HG03066 (cell line): ENCODE measurements around the gene SPNS3.

Experiments
- ATAC-seq: cut with Tn5 transposase; IDR thresholded peaks from one replicate; pipeline ENCODE4 v1.9.1; 2021; ENCODE audit warnings: low read depth; ENCODE audit not compliant: unreplicated experiment

Gene SPNS3

DNA sequence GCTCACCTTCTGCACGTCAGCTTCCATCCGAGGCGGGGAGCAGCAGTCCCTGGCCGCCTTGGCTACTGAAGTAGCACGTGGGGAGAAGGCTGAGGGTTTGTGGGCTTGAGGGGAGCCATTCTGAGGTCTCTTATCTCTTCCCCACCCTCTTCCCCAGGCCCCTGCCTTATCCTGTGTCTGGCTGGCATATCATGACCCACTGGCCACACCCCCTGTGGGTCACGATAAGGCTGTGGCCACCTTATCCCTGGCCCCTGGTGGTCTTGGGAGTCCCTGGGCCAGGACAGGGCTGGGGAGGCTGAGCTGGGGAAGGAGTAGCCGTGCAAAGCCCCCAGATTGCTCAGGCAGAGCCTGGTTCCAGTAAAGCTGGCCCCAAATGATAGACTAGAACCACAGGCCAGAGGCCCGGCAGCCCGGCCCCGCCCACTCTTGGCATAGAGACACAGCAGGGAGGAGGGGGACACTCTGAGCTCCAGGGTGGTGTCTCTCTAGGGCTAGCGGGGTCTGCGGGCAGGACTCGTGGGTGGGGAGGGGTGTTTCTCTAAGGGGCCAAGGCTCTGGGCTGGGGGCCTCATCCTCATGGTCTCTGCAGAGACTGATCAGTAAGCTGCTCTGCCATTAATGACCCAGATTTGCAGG, 72.6 kb downstream of the SPNS3 start:
- ATAC-seq, result no peak

DNA sequence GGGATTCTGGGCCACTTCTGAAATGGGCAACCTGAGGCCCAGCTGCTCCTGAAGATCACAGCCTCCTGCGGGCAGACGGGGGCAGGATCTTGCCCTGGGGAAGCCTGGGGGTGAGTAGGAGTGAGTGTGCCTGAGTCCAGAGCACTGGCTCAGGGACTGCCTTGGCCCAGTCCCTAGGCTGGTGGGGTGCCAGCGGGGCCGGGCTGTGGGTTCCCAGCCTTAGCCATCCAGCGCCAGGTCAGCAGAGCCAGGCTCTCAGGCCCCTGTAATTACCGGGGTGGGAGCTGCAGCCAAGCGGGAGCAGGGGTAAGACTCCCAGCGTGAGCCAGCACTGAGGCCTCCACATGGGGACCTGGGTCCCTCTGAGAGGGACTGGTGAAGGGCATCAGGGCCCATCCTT, 73.2 kb downstream of the SPNS3 start:
- ATAC-seq, result no peak

DNA sequence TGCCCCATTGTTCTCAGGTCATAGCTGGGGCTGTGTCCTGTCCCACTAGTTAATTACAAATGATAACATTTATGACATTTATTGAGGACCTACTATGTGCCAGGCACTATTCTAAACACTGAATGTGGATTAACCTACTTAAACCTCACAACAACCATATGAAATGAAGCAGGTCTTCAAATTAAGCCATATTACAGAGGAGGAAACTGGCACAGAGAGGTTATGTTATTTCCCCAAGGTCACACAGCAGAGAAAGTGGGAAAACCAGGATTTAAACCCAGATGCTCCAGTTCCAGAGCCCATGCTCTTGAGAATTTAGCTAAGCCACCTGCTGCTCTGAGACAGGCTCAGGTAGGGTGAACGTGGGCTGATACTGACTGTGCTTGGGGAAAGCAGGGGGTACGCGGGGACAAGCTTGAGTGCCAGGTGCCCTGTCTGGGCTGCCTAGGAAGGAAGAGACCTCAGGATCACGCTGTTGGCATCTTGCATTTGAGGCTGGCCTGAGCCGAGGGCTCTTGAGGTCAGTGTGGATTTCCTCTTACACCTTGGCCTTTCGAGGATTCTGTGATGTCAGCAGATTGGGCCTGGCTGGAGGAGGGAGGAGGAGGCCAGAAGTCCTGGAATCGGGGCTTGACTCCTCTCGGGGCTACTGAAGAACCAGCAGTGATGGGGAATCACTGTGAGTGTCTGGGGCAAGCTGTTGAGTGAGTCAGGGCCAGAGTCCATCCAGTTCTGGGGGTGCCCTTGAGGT, 73.8 kb downstream of the SPNS3 start:
- ATAC-seq, result no peak

DNA sequence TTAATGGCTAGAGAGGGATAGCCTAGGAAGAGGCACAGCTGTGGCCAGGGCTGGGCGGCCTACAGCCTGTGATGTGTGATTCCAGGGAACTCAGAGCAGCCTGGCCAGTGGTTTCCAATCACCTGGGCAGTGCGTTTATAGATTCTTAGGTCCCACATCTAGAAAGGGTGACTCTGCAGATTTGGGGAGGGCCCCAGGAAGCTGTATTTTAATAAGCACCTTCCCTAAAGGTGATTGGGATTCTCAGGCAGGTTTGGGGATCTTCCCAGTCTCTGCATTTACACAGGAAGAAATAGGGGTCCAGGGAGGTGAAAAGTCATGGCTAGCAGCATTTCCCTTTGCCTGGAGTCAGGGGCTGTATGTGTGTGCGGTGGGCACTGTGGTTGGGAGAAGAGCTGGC, 74.5 kb downstream of the SPNS3 start:
- no peak for ATAC-seq

DNA sequence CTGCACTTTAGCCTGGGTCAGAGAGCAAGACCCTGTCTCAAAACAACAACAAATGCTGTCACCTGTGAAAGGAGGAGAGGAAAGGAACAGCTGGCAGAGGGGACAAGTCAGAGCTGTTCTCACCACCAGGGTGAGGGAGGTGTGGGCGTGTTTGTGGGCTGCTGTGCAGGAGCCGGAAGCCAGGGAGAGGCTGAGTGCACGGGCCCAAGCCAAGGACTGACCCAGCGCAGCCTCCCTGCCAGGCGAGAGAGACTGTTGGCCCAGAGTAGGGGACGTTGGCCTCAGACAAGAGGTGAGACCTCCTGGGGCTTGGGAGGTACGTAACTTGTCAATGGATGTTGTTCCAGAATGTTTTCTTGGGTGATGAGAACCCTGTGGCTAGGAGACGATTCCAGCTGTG, 75.7 kb downstream of the SPNS3 start:
- ATAC-seq, result no peak

DNA sequence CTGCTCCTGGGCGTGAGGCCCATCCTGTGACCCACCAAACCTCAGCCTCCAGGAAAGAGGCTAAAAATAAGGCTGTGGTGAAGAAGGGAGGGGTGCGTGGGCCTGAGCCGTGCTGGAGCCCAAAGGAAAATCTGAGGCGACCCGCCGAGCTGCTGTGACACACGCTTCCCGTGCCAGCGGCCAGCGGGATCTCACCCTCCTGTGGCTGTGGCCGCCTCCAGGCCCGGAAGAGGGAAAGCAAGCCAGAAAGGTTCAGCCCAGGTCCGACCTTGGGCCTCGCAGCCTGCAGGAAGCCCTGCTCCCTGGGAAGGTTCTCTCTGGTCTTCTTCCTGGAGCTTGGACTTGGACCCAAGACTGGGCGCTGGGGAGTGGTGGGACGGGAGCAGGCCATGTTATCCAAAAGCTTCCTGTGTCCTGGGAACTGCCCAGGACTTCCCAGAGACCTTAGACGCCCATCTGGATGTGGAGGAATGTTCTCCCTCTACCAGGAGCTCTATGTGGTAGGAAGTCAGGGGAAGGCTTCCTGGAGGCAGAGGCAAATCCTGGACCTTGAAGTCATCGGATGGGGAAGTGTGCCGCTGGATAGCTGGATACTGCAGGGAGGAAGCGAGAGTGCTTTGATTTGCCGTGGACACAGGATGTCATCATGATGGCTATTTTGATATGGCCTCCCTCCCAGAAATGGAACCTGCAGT, 76.3 kb downstream of the SPNS3 start:
- ATAC-seq, result no peak

DNA sequence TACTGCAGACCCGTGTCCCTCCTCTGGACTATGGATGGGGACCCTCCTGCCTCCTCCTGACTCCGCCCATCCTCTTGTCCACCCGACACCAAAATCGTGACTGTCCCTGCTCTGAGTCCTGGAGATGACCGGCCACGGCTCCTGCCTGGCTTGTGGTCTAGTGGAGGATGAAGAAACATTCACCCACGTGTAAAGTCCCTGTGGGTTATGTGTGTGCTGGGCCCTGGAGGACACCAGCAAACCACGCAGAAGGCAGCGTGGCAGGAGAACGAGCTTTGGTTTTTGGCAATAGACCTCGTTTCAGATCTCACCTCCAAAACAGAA, 76.8 kb downstream of the SPNS3 start:
- no peak for ATAC-seq

DNA sequence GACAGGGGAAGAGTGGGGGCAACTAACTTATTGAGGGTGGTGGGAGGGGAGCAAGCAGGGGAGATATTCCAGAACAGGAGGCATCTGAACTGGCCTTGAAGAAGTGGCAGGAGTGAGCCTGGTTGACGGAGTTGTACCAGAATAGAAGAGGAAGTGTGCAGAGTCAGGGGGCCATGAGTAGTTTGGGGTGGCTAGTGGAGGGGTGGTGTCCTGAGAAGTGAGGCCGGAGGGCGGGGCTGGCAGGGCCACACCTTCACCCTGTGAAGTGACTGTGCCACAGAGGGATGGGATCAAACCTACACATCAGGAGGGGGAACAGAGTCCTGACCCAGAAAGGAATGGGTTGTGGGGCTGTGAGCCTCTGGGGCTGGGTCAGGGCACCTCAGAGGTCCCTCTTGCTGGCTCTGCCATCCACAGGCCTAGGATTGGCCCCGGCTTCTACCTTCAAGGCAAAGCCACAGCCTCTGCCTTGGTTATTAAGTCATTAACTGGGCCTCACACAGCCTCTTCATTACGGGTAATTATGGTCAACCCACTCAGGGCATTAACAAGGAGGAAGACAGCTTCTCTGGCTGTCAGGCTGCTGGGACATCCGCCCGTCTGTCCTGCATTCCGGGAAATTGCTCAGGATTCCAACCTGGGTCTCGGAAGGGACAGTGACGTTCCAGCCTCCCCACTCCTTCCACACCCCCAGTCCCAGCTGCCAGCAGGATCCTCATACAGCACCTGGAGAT, 77.6 kb downstream of the SPNS3 start:
- ATAC-seq, result no peak

DNA sequence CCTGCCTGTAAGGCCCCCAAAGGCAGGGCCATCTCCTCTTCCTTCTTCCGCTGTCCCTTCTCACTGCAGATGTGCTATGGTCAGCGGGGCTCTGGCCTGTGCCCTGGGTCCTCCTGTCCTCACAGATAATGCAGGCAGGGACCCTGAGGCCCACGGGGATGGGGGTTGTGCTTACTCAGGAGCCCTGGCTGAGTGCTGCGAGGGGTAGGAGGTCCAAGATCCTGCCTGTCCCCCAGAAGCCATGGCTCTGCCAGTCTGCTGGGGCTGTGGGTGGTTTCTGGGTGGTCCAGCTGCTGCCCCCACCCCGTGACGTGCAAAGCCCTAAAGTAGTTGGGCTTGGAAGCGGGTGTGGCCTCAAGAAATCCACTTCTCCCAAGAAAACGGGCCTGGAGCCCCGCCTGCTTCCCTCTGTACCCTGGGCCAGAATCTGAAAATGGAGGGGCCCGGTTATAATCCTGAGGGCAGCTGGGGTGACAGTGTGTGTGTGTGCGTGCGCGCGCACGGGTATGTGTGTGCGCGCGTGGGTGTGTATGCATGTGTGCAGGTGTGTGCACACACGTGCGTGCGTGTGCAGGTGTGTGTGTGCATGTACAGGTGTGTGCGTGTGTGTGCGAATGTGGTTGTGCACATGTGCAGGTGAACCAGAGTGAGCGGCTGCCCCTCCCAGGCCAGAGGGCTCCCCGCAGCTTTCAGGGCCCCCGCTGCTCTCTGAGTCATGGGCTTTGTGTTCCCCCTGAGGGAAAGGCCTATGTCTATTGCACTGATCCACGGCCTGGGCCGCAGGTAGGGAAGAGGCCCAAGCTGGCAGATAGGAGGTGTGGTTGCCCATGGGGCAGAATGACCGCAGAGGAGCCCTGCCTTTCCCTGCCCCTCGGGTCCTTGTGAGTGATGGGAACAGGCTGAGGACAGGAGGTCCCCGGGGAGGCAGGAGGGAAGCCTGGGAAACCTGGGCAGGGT, 78.7 kb downstream of the SPNS3 start:
- ATAC-seq, result no peak

DNA sequence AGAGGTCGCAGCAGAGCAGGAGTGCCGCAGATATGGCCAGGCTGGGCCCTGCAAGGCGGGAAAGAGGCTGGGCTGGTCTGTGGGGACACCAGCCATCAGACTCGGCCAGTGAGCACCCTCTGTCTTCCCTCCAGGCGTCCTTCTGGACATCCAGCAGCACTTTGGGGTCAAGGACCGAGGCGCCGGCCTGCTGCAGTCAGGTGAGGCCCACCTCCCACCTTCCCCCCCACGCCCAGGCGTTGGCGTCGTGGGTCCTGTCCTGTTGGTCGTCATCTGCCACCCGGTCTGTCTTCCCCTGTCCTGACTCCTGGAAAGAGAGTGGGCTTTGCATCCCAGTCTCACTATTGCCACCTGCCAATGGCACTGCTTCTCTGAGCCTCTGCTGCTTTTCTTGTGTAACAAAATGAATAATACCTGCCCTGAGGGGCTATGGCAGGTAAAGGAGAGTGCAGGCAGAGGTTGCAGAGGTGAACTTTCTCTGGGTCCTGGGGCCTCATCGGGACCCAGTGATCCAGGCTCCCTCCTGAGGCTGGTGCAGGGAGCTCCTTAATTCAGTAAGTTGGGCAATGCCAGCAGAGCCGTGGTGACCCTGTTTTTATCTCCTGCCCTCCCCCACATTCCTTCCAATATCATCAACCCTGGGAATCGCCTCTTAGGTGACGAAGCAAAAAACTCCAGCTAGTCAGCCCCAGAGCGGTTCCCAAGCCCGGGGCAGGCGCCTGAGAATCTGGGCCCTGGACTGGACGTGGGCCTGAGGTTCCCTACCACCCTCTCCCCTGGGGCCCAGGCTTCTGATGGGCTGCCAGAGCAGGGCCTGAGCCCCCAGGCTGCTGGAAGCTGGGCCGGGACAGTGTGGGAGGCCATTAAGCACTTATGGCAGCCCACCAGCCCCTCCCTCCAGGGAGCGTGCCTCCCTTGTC, 79.6 kb downstream of the SPNS3 start:
- ATAC-seq, result no peak

DNA sequence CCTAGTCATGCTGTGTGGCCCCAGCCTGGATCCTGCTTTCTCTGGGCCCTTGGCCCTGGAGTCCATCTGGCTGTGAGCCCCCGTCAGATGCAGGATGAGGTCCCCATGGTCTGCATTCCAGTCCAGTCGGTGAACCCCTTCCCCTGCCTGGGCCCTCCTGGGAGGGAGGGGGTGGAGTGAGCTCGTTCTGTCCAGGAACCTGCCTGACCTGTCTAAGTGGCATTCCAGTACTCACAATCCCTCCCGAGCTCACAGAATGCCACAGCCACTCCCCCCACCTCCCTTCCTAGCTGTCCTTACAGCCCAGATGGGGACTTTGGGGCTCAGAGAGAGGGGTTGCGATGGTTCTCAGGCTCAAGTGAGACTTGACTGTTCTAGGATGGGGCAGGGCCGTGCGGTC, 80.5 kb downstream of the SPNS3 start:
- ATAC-seq, result no peak

DNA sequence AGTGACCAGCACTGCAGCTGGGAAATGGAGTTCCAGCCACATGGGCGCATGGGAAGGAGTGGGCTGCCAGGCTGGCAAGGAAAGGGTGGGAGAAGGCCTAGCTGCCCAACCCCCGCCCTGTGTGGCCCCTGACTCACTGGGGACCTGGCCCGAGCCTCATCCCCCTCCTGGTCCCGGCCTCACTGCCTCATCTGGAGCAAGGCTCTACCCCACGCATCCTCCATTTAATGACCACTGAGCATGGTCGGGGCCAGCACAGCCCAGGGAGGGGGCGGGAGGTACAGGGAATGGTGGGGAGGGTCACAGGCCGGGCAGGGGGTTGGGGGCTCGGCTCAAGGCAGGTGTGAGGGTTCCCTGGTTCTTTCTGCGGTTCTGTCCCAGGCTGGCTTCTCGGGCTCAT, 81.0 kb downstream of the SPNS3 start:
- no peak for ATAC-seq

DNA sequence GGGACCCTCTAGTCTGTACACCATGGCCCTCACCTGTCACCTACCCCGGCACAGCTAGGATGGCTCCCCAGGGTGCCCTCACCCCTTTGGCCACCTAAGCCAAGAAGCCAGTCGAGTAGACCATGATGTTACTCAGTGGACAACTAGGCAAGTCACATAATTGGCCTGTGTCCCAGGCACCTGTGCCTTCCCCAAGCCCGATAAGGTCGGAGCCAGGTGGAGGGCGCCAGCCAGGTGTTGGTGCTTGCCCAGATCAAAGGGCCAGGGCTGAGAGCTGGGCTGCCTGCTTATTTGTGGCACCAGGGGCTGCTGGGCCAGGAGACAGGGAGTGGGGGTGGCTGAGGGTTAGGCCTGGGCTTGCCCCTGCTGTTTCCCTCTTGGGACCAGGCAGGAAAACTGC, 81.8 kb downstream of the SPNS3 start:
- ATAC-seq, result no peak

DNA sequence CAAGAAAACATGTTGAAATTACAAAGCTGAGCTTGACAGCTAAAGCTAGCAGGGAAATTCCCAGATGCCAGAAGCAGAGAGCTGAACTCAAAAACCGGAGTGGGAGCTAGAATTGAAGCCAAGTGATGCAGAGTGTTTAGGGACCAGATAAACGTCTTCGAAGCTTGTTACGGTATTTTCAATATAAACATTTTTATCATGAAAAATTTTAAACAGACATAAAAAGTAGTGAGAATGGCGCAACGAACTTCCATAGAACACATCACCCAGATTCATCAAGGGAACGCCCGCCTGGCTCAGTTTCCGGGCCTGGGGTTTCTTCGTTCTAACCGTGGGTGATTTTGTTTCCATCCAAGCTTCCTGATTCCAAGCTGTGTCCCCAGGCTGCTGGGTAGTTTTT, 83.0 kb downstream of the SPNS3 start:
- ATAC-seq, result no peak

DNA sequence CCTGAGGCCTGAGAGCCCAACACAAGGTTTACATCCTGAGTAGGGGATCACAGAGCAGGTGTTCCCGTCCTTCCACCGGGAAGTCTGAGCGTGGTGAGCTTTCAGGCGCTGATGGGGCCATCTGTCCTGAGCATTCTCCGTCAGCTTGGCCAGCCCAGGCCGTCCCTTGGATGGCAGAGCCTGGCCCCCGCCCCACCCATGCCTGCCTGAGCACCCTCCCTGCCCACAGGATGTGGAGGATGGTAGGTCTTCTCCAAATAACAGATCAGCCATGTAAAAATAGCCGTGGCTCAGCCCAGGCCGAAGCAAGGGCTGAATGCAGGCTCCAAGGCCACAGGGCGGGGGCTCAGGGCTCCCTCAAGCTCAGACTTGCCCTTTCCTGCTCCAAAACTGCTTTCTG, 85.2 kb downstream of the SPNS3 start:
- no peak for ATAC-seq

DNA sequence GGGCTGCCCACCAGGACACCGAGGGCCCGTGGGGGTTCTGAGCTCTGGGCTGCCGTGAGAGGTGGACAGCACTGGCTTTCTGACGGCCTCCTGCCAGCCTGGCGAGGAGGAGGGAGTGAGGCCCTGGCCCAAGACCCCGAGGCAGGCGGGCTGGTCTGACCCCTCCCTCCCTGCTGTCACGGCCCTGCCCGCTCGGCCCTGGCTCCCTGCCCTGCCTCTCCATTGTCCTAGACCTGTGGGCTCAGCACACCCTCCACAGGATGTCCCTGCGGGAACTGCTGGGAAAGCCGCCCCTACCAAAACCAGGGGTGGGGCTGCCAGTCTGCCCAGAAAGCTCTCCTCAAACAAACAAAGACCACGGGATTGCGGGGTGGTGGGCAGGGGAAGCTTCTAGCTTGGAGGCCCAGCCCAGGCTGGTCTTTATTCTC, 85.6 kb downstream of the SPNS3 start:
- no peak for ATAC-seq

DNA sequence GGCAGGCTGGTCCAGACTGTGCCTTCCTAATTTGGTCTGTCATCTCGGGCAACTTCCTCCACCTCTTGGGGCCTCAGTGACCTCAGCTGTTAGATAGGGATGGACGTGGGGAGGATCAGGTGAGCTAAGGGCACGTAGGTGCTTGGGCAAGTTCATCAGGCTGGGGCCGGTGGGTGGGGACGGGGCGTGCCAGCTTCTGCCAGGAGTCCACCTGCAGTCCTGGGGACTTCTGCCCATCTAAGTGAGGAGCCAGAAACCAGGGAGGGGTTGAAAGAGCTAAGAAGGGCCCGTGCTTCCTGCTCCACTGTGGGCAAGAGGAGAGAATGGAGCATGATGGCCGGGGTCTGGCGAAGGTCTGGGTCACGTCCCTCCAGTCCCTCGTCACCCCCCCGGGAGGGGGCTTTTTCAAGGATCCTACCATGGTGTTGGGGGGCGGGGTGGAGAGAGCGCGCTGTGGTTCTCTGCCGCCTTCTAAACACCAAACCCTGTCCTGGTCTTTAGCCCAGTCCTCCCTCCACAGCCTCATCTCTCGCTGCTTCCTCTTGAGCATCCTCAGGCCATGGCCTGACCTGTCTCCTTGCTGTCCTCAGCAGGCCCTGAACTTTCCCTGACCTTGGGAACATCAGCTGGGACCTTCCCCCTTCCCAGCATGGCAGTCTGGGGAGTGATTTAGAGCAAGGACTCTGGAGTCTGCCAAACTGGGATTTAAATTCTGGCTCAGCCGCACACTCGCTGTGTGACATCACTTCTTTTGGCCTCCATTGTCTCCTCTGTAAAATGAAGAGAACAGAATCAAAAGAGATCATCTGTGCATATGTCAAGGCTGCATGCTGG, 86.5 kb downstream of the SPNS3 start:
- ATAC-seq, result no peak

DNA sequence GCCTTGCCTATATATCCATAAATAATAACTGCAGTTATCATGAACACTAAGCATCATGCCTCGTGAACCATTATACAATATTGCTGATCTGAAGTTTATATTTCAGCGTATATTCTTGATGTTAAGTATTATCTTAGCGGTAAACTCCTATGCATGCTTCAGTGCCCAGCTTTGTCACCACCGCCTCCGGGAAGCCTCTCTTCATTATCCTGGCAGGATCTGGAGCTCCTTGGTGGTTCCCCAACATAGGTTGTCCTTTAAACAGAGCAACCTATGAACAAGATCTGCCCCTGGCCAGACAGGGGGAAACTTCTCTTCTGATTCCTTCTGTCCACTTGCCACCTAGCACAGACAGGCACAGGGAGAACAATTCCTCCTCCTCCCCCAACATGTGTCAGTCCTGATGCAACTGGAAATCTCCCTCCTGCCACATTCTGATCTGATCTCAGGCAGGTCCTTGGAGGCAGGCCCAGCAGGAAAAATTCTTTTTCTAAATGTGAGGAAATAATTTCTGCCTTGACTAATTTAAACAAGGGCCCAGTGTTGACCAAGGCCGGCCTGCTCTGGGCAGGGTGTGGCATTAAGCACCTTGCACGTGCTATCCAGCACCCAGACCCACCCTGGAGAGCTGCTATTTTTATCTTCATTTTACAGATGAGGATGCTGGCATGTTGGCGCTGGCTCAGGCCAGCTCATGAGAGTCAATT, 87.3 kb downstream of the SPNS3 start:
- ATAC-seq, result no peak
